GM12864 (cell line): ENCODE measurements around the gene USHBP1.

ENCODE experiments used
- DNase-seq: peaks from one replicate; pipeline ENCODE4 v3.0.0-alpha.2; 2011; ENCODE audit warnings: low read depth
- H3K4me3 ChIP-seq: 2 replicates; pipeline ENCODE4 v1.5.1; 2011; ENCODE audit warnings: mild to moderate bottlenecking, low read depth, low read length, control low read depth
- CTCF ChIP-seq: IDR thresholded peaks from 2 replicates; pipeline ENCODE4 v1.5.1; 2011; ENCODE audit warnings: low read depth, mild to moderate bottlenecking, moderate library complexity, low read length, control low read depth, inconsistent platforms; ENCODE audit errors: missing control alignments

The USHBP1 gene

GRCh38 chr19:17268754-17269153 lies 4.2 kb upstream of the USHBP1 start:
- no peak for DNase-seq
- no peak for TF ChIP-seq CTCF
- no peak overlapping the region for H3K4me3 ChIP-seq

GRCh38 chr19:17266975-17267788 lies 2.6 kb upstream of the USHBP1 start, which contains the start of gene BABAM1:
Gene BABAM1 (plus strand): TSS chr19:17267443. CDS start chr19:17268807, 1,364 bp downstream.
- TF ChIP-seq CTCF = no peak
- peak; percentile 100 for DNase-seq
- H3K4me3 ChIP-seq = peak within 1 kb of the TSS; percentile 95

GRCh38 chr19:17266589-17266974 lies 2.0 kb upstream of the USHBP1 start:
- TF ChIP-seq CTCF = no peak
- no peak for DNase-seq
- peak overlapping the region; percentile 25 for H3K4me3 ChIP-seq

GRCh38 chr19:17266026-17266425 lies 1.5 kb upstream of the USHBP1 start:
- peak overlapping the region; percentile 29; the same call in 1 of the 2 replicates for H3K4me3 ChIP-seq

GRCh38 chr19:17263712-17264640 lies 569 bp downstream of the USHBP1 start:
- H3K4me3 ChIP-seq = no peak overlapping the region
- no peak for DNase-seq
- no peak for TF ChIP-seq CTCF

More at GRCh38 chr19:17266026-17266425, 1.5 kb upstream of the USHBP1 start:
- TF ChIP-seq CTCF = no peak
- no peak for DNase-seq

GRCh38 chr19:17262557-17262956 lies 2.0 kb downstream of the USHBP1 start:
- no peak for DNase-seq
- TF ChIP-seq CTCF = no peak
- H3K4me3 ChIP-seq = no peak overlapping the region
